Mucosa of descending colon (tissue), 3 donors: ENCODE data around the gene DNAJC8. TPM values are rescaled to one million over a fixed set of nuclear protein-coding genes. Genes with fewer than 3 reads are reported as not detected.

Experiments
- ATAC-seq: fragments of 200-7000 bp; cut with Tn5 transposase; one replicate; pipeline ENCODE4 v1.9.1; 2020; ENCODE audit warnings: mild to moderate bottlenecking, moderate library complexity
- DNase-seq, 3 donors: peaks; one replicate each; pipeline ENCODE4 v3.0.0-alpha.2; 2020
- H3K36me3 ChIP-seq: fragments of 200-600 bp; one replicate; pipeline ENCODE4 v1.8.0; 2021; ENCODE audit warnings: low read depth, mild to moderate bottlenecking
- H3K4me1 ChIP-seq: fragments of 200-600 bp; one replicate; pipeline ENCODE4 v1.8.0; 2021; ENCODE audit warnings: low read depth, mild to moderate bottlenecking
- H3K4me3 ChIP-seq: fragments of 200-600 bp; one replicate; pipeline ENCODE4 v1.8.0; 2021; ENCODE audit warnings: mild to moderate bottlenecking
- H3K9me3 ChIP-seq: fragments of 200-600 bp; one replicate; pipeline ENCODE4 v1.8.0; 2021; ENCODE audit warnings: mild to moderate bottlenecking
- intact Hi-C, 2 donors: fragments of 100-400 bp; cut with DNase I in 1 of 2; cut with micrococcal nuclease in 1 of 2; formaldehyde crosslinking; loops; one replicate each; pipeline versions ENCODE4 v1.11.0 to v1.11.1; 2022; cut with DNase I, micrococcal nuclease
- total RNA-seq, 3 donors: library from RNA; stranded (reverse); fragmentation: NEBNext Ultra II Directional in 2 of 3; extraction: Animal tissue kit (Norgen Biotek cat#: 25700) in 2 of 3; gene quantifications; one replicate each; pipeline versions ENCODE4 v1.2.1 to v1.2.4, GENCODE V29; 2021 to 2023
- TF ChIP-seq, protein P1 (sequence below): fragments of 200-600 bp; IDR thresholded peaks from one replicate; pipeline ENCODE4 v1.8.0; 2022; ENCODE audit warnings: antibody characterized with exemption, mild to moderate bottlenecking
- donor health status: DM: no; HTN: no; CAD: no; lungs with moderate emphysema.
- donor health status: DM: no; HTN: no; CAD: no.
- donor health status: DM: no; HTN: yes; CAD: no.

Gene DNAJC8
- total RNA-seq, 3 donors from 2014 or later = 41.6 to 76.7 (median 56.7) TPM

DNA sequence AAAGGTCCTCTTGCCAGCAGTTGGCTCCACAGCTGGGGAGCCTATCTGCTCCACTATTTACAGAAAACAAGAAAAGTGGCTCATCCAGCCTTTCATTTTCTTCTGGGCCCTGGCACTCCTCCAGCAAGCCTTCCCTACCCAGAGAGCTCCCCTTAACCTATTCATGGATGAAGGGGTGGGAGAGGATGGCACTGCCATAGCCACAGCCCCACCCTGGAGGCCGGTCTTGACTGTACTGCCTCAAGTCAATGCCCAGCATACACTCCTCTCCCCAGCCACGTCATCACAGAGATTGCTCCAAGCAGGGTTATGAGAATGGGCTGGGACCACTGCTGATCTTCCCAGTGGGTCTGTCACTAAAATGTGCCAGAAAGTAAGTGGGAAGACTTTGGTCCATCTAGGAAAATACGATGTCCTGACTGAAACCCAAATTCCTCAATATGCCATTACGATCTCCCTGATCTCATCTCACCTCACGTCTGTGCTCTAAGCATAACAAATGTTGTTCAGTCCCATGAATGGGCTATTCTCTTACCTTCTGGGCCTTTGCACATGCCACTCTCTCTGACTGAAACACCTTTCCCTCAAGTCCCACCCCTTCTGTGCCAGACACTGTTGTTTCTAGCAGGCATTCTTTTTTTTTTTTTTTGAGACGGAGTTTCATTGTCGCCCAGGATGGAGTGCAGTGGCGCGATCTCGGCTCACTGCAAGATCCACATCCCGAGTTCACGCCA, 35.0 kb downstream of the DNAJC8 start:
- TF ChIP-seq, protein P1, sequence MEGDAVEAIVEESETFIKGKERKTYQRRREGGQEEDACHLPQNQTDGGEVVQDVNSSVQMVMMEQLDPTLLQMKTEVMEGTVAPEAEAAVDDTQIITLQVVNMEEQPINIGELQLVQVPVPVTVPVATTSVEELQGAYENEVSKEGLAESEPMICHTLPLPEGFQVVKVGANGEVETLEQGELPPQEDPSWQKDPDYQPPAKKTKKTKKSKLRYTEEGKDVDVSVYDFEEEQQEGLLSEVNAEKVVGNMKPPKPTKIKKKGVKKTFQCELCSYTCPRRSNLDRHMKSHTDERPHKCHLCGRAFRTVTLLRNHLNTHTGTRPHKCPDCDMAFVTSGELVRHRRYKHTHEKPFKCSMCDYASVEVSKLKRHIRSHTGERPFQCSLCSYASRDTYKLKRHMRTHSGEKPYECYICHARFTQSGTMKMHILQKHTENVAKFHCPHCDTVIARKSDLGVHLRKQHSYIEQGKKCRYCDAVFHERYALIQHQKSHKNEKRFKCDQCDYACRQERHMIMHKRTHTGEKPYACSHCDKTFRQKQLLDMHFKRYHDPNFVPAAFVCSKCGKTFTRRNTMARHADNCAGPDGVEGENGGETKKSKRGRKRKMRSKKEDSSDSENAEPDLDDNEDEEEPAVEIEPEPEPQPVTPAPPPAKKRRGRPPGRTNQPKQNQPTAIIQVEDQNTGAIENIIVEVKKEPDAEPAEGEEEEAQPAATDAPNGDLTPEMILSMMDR = no peak
- no peaks in the 10 kb centered on the region for H3K9me3 ChIP-seq
- DNase-seq (no peak), ATAC-seq (no peak)
- intact Hi-C loops = no loop called here
- H3K4me3 ChIP-seq = no peak overlapping the region
- peaks cover 9% of the 10 kb centered on the region for H3K4me1 ChIP-seq
- H3K36me3 ChIP-seq = peaks cover 2% of the 10 kb centered on the region

DNA sequence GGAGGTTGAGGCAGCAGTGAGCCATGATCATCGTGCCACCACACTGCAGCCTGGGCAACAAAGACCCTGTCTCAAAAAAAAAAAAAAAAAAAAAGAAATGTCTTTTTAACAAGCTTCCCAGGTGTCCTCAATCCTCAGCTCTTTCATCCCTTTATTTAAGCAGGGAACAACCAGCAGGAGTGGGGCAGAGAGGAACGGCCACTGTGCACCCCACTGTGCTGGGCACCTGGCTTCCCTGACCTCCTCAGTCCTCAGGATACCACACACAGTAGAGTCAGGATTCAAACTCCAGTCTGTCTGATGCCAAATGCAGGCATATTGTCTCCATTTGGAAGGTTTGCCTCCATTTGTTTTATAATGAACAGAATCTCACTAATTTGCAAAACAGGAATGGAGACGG, 36.5 kb downstream of the DNAJC8 start:
- H3K4me1 ChIP-seq = peaks cover 9% of the 10 kb centered on the region
- DNase-seq (no peak), ATAC-seq (no peak)
- H3K4me3 ChIP-seq = no peak overlapping the region
- no peaks in the 10 kb centered on the region for H3K9me3 ChIP-seq
- H3K36me3 ChIP-seq = no peaks in the 10 kb centered on the region
- intact Hi-C loops = no loop called here
- TF ChIP-seq, protein P1 = no peak

DNA sequence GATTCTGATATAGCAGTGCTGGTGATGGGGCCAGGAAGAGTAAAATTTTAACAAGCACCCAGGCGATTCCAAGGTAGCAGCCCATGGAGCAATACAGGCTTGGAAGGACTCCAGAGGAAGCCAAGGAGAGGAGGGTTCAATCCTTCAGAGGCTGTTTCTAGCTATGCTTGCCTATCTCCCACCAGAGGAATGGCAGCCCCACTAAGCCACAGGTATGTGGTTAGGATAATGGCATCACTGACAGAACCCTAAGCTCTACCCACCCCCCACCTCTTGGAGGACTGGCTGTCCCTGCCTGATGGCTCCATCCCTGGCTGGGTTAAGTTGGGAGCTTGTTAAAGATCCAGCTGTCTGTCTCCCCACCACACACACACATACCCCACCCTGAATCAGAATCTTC, 37.0 kb downstream of the DNAJC8 start:
- TF ChIP-seq, protein P1 = no peak
- DNase-seq (no peak), ATAC-seq (no peak)
- intact Hi-C loops = no loop called here
- Histone ChIP-seq H3K9me3 (no peaks in the 10 kb centered on the region), H3K4me3 (no peak overlapping the region), H3K4me1 (peaks cover 9% of the 10 kb centered on the region), H3K36me3 (no peaks in the 10 kb centered on the region)

DNA sequence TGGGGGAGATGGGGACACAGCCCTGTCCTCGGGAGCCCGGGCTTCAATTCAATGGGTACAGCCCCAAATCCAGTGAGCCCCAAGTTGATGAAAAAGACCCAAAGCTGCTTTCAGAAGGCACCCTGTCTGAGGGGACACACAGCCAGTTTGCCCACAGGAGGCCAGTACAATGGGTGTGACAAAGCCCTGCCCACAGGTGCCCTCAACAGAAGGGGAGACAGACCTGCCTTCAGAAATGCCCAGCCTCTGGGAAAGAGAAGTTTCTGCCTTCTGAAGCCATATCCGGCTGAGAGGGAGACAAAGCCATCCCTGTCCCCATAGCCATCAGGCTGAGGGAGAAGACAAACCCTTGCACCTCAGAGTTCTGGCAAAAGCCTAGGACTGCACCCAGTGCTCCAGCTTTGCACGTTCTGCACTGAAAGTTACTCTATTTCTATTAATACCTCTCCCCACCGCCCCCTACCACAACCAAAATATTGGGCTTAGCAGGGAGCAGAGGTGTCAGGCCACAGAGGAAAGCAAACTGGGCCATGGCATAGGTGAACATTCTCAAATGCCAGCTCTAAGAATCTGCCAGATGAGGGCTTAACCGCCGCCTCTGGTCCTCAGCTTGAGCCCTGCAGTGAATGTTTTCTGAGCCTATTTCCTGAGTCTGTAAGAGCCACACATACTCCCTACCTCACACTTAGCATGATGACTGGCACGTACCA, 38.3 kb downstream of the DNAJC8 start:
- Histone ChIP-seq H3K4me1 (peaks cover 8% of the 10 kb centered on the region), H3K9me3 (no peaks in the 10 kb centered on the region), H3K4me3 (no peak overlapping the region), H3K36me3 (no peaks in the 10 kb centered on the region)
- TF ChIP-seq, protein P1 = no peak
- no peak for ATAC-seq
- DNase-seq = no peak
- intact Hi-C loops = no loop called here

DNA sequence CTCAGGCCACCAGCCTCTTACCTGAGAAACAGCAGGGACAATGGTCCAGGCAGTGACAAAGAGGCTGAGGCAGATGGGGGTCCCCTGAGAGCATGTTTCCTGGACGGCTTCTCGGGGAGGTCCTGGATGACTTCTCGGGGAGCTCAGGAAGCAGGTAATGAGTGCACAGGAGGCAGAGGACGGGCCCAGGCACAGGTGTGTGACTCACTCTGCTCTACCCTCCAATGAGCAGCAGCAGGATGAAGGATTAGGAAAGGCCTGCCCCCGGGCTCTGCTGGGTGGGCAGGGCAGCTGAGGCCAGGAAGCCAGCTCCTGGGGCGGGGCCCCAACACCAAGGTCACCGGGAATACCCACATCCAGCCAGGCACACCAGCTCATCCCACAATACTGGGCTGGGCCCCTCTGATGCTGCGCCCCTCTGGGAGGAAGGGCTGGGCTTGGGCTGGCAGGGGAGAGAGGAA, 39.1 kb downstream of the DNAJC8 start:
- ATAC-seq = peak; percentile 58
- H3K36me3 ChIP-seq = no peaks in the 10 kb centered on the region
- H3K9me3 ChIP-seq = no peaks in the 10 kb centered on the region
- H3K4me3 ChIP-seq = no peak overlapping the region
- peaks cover under 1% of the 10 kb centered on the region for H3K4me1 ChIP-seq
- TF ChIP-seq, protein P1 = no peak
- intact Hi-C loops = no loop called here
- DNase-seq = no peak
